Lung (tissue), 12 donors: ENCODE results near the gene EIF4E1B. TPM values are rescaled to one million over a fixed set of nuclear protein-coding genes. Genes with fewer than 3 reads are reported as not detected.

Experiments
- ATAC-seq: fragments of 200-7000 bp; cut with Tn5 transposase; one replicate; pipeline ENCODE4 v1.9.1; 2020; ENCODE audit warnings: moderate number of reproducible peaks; ENCODE audit not compliant: insufficient read depth, low FRiP score
- DNase-seq, 3 donors: peaks; one replicate each; pipeline ENCODE4 v3.0.0-alpha.2; 2013 to 2017
- H3K27ac ChIP-seq, 2 donors: one replicate each; pipeline ENCODE4 v1.5.1; 2013; ENCODE audit warnings: mild to moderate bottlenecking in 2 of 2, moderate library complexity in 2 of 2, control low read depth in 1 of 2, inconsistent platforms in 1 of 2, low read depth in 1 of 2, low read length in 1 of 2
- H3K27me3 ChIP-seq, 3 donors: one replicate each; pipeline ENCODE4 v1.5.1; 2013; ENCODE audit warnings: low read length in 2 of 3; ENCODE audit not compliant: control insufficient read depth in 3 of 3, insufficient read depth in 3 of 3
- H3K36me3 ChIP-seq, 4 donors: one replicate each; pipeline ENCODE4 v1.5.1; 2013; ENCODE audit warnings: low read length in 4 of 4, mild to moderate bottlenecking in 1 of 4, moderate library complexity in 1 of 4; ENCODE audit not compliant: control insufficient read depth in 4 of 4, insufficient read depth in 4 of 4
- H3K4me1 ChIP-seq, 5 donors: one replicate each; pipeline ENCODE4 v1.5.1; 2013; ENCODE audit warnings: low read length in 5 of 5, mild to moderate bottlenecking in 2 of 5, moderate library complexity in 1 of 5; ENCODE audit not compliant: control insufficient read depth in 5 of 5, insufficient read depth in 5 of 5
- H3K4me3 ChIP-seq: one replicate; pipeline ENCODE4 v1.5.1; 2013; ENCODE audit warnings: mild to moderate bottlenecking, control low read depth, moderate library complexity
- H3K9ac ChIP-seq, 2 donors: one replicate each; pipeline ENCODE4 v1.5.1; 2013; ENCODE audit warnings: low read length in 2 of 2, control low read depth in 1 of 2; ENCODE audit not compliant: insufficient read depth in 1 of 2
- H3K9me3 ChIP-seq, 4 donors: one replicate each; pipeline ENCODE4 v1.5.1; 2013; ENCODE audit warnings: low read length in 3 of 4, mild to moderate bottlenecking in 1 of 4, moderate library complexity in 1 of 4; ENCODE audit not compliant: control insufficient read depth in 4 of 4, insufficient read depth in 3 of 4
- CTCF ChIP-seq: IDR thresholded peaks from 2 replicates; pipeline ENCODE4 v1.5.1; 2012; ENCODE audit warnings: mild to moderate bottlenecking; ENCODE audit errors: control extremely low read depth, extremely low read depth
- WGBS, 2 donors: extraction: QIAGEN DNeasy Blood & Tissue Kit; methylation state at CpG; one replicate each; pipeline ENCODE4 v1.1.7; 2013; 5-methylcytosine and 5-hydroxymethylcytosine counted together
- polyA plus RNA-seq, 2 donors: library from polyadenylated mRNA; stranded (reverse); fragments of 200-250 nt; gene quantifications; one replicate each; pipeline ENCODE4 v1.2.1, GENCODE V29; 2013
- total RNA-seq, 2 donors: library from RNA; depleted of rRNA in 1 of 2; stranded (reverse); fragments of >200 nt in 1 of 2; gene quantifications; one replicate each; pipeline ENCODE4 v1.2.1, GENCODE V29; 2014 to 2021
- donor health status: control.
- donor health status: control.
- donor health status: Bipolar disorder and iron deficiency.
- donor health status: healthy.
- donor health status: DM: yes; HTN: yes; CAD: no.

EIF4E1B gene
- total and polyA plus RNA-seq, 4 donors, result not detected

- TF ChIP-seq CTCF, result no peak
- H3K4me3 ChIP-seq, result no peak overlapping the region
- no peak overlapping the region for H3K27ac ChIP-seq
- ATAC-seq (no peak), DNase-seq (peak; percentile 22 to 32 (median 28))
- H3K36me3 ChIP-seq, result no peaks in the 10 kb centered on the region
- H3K4me1 ChIP-seq, result peaks cover 0 to 36% (median 4%) of the 10 kb centered on the region in 5 donors
- WGBS, 2 donors, result 2 to 4% methylated on average over 32 to 33 of the region's 33 CpGs
- peaks cover 0 to 6% (median 0%) of the 10 kb centered on the region in 4 donors for H3K9me3 ChIP-seq
- no peak overlapping the region for H3K9ac ChIP-seq
- H3K27me3 ChIP-seq, result peaks cover 0 to 44% (median 22%) of the 10 kb centered on the region in 3 donors
Measured at GRCh38 chr5:176680226-176680563, 49.7 kb downstream of the EIF4E1B start.

GRCh38 chr5:176682016-176682531 is 51.6 kb downstream of the EIF4E1B start:
- Histone ChIP-seq H3K9ac (no peak overlapping the region), H3K4me1 (peaks cover 0 to 35% (median 4%) of the 10 kb centered on the region in 5 donors), H3K36me3 (no peaks in the 10 kb centered on the region), H3K9me3 (peaks cover 0 to 6% (median 0%) of the 10 kb centered on the region in 4 donors), H3K27me3 (peaks cover 0 to 44% (median 22%) of the 10 kb centered on the region in 3 donors), H3K27ac (no peak overlapping the region), H3K4me3 (no peak overlapping the region)
- 62 to 74% methylated on average over 6 of the region's 6 CpGs for WGBS, 2 donors
- TF ChIP-seq CTCF, result no peak
- DNase-seq, result no peak
- no peak for ATAC-seq

- TF ChIP-seq CTCF, result no peak
- no peak for ATAC-seq
- Histone ChIP-seq H3K4me1 (peaks cover 0 to 6% (median 0%) of the 10 kb centered on the region in 5 donors), H3K9me3 (peaks cover 0 to 18% (median 1%) of the 10 kb centered on the region in 4 donors), H3K36me3 (no peaks in the 10 kb centered on the region), H3K27me3 (peaks cover 0 to 32% (median 16%) of the 10 kb centered on the region in 3 donors), H3K4me3 (no peak overlapping the region), H3K9ac (no peak overlapping the region), H3K27ac (no peak overlapping the region)
- DNase-seq, result no peak
Measured at GRCh38 chr5:176685010-176685409, 54.5 kb downstream of the EIF4E1B start.

- Histone ChIP-seq H3K27ac (no peak overlapping the region), H3K9ac (no peak overlapping the region), H3K4me1 (no peaks in the 10 kb centered on the region), H3K4me3 (no peak overlapping the region), H3K36me3 (no peaks in the 10 kb centered on the region), H3K9me3 (peaks cover 0 to 21% (median 1%) of the 10 kb centered on the region in 4 donors), H3K27me3 (peaks cover 0 to 17% (median 10%) of the 10 kb centered on the region in 3 donors)
- ATAC-seq (no peak), DNase-seq (no peak)
- TF ChIP-seq CTCF, result no peak
- 88 to 92% methylated on average over 10 of the region's 10 CpGs for WGBS, 2 donors
Measured at GRCh38 chr5:176687247-176687646, 56.8 kb downstream of the EIF4E1B start.
